Suprapubic skin (tissue), 3 donors: ENCODE results near the gene SHISA3.

Experiments
- CTCF ChIP-seq, 2 donors: fragments of 200-600 bp in 1 of 2; fragments of 450-650 bp in 1 of 2; sonication (generic) in 1 of 2; IDR thresholded peaks; one replicate each; pipeline ENCODE4 v1.5.1; 2016 to 2019; ENCODE audit warnings: antibody characterized with exemption in 2 of 2, mild to moderate bottlenecking in 1 of 2, moderate library complexity in 1 of 2
- POLR2AphosphoS5 ChIP-seq, 3 donors: sonication (generic); formaldehyde crosslinking; IDR thresholded peaks; one replicate each; pipeline ENCODE4 v1.6.1; 2017; ENCODE audit warnings: antibody characterized with exemption in 3 of 3

- TF ChIP-seq CTCF (IDR thresholded peaks at IDR 0.05) (no peak), POLR2AphosphoS5 (IDR thresholded peaks at IDR 0.05) (no peak)
These were observed 932 bp upstream of the SHISA3 start for GRCh38 chr4:42396361-42396751.
